Upper lobe of left lung (tissue), 4 donors: ENCODE results near the gene SPSB1.

Experiments used
- CTCF ChIP-seq, 6 experiments: fragments of 450-650 bp in 4 of 6; fragments of 200-600 bp in 2 of 6; sonication (generic) in 2 of 6; IDR thresholded peaks; one replicate each; pipeline ENCODE4 v1.5.1; 2016 to 2019; ENCODE audit warnings: antibody characterized with exemption in 6 of 6
- POLR2A ChIP-seq, 4 donors: fragments of 450-650 bp; IDR thresholded peaks; one replicate each; pipeline ENCODE4 v1.5.1; 2016 to 2017; ENCODE audit warnings: antibody characterized with exemption in 4 of 4, mild to moderate bottlenecking in 2 of 4

- TF ChIP-seq CTCF (IDR thresholded peaks at IDR 0.05) = no peak
- TF ChIP-seq POLR2A (IDR thresholded peaks at IDR 0.05) = no peak
Measured at GRCh38 chr1:9399510-9400424, 107.1 kb downstream of the SPSB1 start.
